GM23338 (cell line): ENCODE data around the gene NARS2.

Experiments used
- TF ChIP-seq, protein P1 (sequence below), 2 experiments: fragments of 200-600 bp in 1 of 2; sonication (generic) in 1 of 2; conservative IDR thresholded peaks; 2 replicates each; pipeline versions ENCODE4 v1.5.1 to v1.6.1; 2016 to 2017; ENCODE audit warnings: antibody characterized with exemption in 2 of 2, low read depth in 2 of 2, mild to moderate bottlenecking in 2 of 2, moderate library complexity in 1 of 2
- TF ChIP-seq, protein P2 (sequence below): IDR thresholded peaks from one replicate; pipeline ENCODE4 v1.6.1; 2018; ENCODE audit warnings: antibody characterized with exemption; ENCODE audit not compliant: unreplicated experiment

DNA sequence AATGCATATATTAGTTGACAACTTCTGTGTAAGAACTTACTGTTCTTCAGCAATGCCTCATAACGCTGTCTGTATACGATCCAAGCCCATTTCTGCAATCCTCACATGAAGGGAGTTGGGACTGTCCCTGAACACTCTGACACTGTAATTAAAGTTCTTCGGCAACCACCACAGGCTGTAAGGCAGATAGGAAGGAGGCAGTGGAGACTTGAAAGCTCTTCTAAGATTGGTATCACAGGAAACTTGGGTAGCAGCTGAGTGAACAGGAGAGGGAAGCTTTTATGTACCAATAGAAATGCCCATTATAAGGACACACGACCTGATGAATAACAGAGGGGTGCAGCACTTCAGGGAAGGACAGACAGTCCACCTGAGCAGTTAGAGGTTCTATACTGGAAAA lies 145.0 kb downstream of the NARS2 start:
- TF ChIP-seq, protein P1, sequence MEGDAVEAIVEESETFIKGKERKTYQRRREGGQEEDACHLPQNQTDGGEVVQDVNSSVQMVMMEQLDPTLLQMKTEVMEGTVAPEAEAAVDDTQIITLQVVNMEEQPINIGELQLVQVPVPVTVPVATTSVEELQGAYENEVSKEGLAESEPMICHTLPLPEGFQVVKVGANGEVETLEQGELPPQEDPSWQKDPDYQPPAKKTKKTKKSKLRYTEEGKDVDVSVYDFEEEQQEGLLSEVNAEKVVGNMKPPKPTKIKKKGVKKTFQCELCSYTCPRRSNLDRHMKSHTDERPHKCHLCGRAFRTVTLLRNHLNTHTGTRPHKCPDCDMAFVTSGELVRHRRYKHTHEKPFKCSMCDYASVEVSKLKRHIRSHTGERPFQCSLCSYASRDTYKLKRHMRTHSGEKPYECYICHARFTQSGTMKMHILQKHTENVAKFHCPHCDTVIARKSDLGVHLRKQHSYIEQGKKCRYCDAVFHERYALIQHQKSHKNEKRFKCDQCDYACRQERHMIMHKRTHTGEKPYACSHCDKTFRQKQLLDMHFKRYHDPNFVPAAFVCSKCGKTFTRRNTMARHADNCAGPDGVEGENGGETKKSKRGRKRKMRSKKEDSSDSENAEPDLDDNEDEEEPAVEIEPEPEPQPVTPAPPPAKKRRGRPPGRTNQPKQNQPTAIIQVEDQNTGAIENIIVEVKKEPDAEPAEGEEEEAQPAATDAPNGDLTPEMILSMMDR (conservative IDR thresholded peaks at IDR 0.05; ENCODE audit: low read depth in 2 of 2) = no peak
- TF ChIP-seq, protein P2, sequence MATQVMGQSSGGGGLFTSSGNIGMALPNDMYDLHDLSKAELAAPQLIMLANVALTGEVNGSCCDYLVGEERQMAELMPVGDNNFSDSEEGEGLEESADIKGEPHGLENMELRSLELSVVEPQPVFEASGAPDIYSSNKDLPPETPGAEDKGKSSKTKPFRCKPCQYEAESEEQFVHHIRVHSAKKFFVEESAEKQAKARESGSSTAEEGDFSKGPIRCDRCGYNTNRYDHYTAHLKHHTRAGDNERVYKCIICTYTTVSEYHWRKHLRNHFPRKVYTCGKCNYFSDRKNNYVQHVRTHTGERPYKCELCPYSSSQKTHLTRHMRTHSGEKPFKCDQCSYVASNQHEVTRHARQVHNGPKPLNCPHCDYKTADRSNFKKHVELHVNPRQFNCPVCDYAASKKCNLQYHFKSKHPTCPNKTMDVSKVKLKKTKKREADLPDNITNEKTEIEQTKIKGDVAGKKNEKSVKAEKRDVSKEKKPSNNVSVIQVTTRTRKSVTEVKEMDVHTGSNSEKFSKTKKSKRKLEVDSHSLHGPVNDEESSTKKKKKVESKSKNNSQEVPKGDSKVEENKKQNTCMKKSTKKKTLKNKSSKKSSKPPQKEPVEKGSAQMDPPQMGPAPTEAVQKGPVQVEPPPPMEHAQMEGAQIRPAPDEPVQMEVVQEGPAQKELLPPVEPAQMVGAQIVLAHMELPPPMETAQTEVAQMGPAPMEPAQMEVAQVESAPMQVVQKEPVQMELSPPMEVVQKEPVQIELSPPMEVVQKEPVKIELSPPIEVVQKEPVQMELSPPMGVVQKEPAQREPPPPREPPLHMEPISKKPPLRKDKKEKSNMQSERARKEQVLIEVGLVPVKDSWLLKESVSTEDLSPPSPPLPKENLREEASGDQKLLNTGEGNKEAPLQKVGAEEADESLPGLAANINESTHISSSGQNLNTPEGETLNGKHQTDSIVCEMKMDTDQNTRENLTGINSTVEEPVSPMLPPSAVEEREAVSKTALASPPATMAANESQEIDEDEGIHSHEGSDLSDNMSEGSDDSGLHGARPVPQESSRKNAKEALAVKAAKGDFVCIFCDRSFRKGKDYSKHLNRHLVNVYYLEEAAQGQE = no peak
